SK-N-SH treated with all-trans-retinoic acid at 6 μM for 48 hours (cell line): ENCODE data around the gene C17orf100.

Source experiments
- ISL1 ChIP-seq: fragments of 250-450 bp; sonication (Bioruptor Pico); IDR thresholded peaks from 2 replicates; pipeline ENCODE4 v2.1.2; 2022; ENCODE audit warnings: mild to moderate bottlenecking, moderate library complexity
- ZNF565 ChIP-seq: fragments of 450-650 bp; formaldehyde crosslinking; conservative IDR thresholded peaks from 2 replicates; pipeline ENCODE4 v1.5.0; 2020; ENCODE audit warnings: low read depth, mild to moderate bottlenecking, moderate library complexity

GRCh38 chr17:6688944-6689343, 37.4 kb downstream of the C17orf100 start:
- no peak for TF ChIP-seq ZNF565 (CRISPR knock-in tag)
- TF ChIP-seq ISL1 (CRISPR knock-in tag) = no peak
